Naive B cell (primary cell): ENCODE data around the gene SNX8. TPM values are rescaled to one million over a fixed set of nuclear protein-coding genes. Genes with fewer than 3 reads are reported as not detected.
"Not testable (repeated sequence)": the region's sequence is repeated elsewhere in the genome, so short reads cannot be mapped to it uniquely, and the experiment has no call there.

Source experiments
- ATAC-seq, 2 donors: fragments of 150-1000 bp; cut with Tn5 transposase; 2 replicates each; pipeline ENCODE4 v1.10.0; 2021; ENCODE audit warnings: low read depth in 2 of 2, mild to moderate bottlenecking in 2 of 2, moderate library complexity in 2 of 2
- DNase-seq: peaks from one replicate; pipeline ENCODE4 v3.0.0; 2022
- H3K27ac Mint-ChIP-seq, 6 donors: one replicate each; pipeline ENCODE4 v1.8.0; 2020 to 2022; ENCODE audit warnings: mild to moderate bottlenecking in 6 of 6, mixed read lengths in 6 of 6, moderate library complexity in 5 of 6, inconsistent platforms in 2 of 6
- H3K27me3 Mint-ChIP-seq, 3 donors: one replicate each; pipeline ENCODE4 v1.8.0; 2021 to 2022; ENCODE audit warnings: mixed read lengths in 3 of 3, mild to moderate bottlenecking in 1 of 3
- H3K36me3 Mint-ChIP-seq, 2 donors: one replicate each; pipeline ENCODE4 v1.8.0; 2020 to 2022; ENCODE audit warnings: mixed read lengths in 2 of 2, inconsistent platforms in 1 of 2, mild to moderate bottlenecking in 1 of 2
- H3K4me1 Mint-ChIP-seq, 3 donors: one replicate each; pipeline ENCODE4 v1.8.0; 2020 to 2022; ENCODE audit warnings: mixed read lengths in 3 of 3, inconsistent platforms in 1 of 3, mild to moderate bottlenecking in 1 of 3, moderate library complexity in 1 of 3
- H3K4me3 Mint-ChIP-seq, 8 donors: one replicate each; pipeline ENCODE4 v1.8.0; 2020 to 2022; ENCODE audit warnings: mild to moderate bottlenecking in 8 of 8, mixed read lengths in 8 of 8, moderate library complexity in 8 of 8, inconsistent platforms in 2 of 8
- H3K9me3 Mint-ChIP-seq, 7 donors: one replicate each; pipeline ENCODE4 v1.8.0; 2020 to 2022; ENCODE audit warnings: mixed read lengths in 7 of 7, mild to moderate bottlenecking in 5 of 7, inconsistent platforms in 2 of 7, moderate library complexity in 1 of 7
- polyA plus RNA-seq, 6 donors: library from polyadenylated mRNA; unstranded; fragments of 300-500 nt; fragmentation: Illumina TruSeq; gene quantifications; one replicate each; pipeline ENCODE4 v1.2.3, GENCODE V29; 2021; ENCODE audit warnings: low read depth in 6 of 6

The SNX8 gene
- polyA plus RNA-seq, 6 donors from 2014 or later, result 74.2 to 107 (median 96.2) TPM

DNA sequence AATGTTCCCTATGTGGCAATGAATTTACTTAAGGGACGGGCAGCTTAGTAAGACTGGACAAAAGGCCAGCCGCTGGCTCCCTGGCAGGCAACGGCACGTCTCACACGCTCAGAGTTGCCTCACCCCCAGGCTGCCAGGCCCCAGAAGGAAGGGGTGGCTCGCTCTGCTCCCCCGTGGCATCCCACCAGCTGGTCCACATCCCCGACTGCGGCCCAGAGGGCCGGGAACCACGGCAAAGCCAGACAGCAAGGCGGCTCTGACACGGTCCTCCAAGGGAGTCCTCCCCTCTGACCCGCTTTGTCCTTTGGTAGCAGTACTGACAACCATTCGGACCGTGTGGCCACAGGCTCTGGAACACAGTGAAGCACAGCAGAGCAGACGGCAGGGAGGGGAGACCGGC, 38.1 kb downstream of the SNX8 start:
- Mint-ChIP-seq H3K27ac (no peak overlapping the region), H3K36me3 (peaks cover 6 to 7% of the 10 kb centered on the region in 2 donors)
- ATAC-seq, result no peak

DNA sequence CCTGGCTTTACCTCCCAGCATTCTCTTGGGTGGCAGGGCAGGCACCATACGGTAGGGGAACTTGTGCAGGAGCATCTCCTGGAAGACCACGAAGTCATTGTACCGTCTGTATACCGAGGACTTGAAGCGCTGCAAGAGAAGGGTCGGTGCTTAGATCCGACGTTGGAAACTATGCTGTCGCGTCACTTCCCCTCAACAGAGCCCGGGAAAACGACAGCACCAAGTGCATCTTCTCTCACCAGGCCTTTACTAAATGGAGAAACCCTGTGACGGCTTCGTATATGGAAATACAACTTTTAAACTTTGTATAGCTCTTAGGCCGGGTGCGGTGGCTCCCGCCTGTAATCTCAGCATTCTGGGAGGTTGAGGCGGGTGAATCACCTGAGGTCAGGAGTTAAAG, 39.1 kb downstream of the SNX8 start:
- no peak for DNase-seq
- Mint-ChIP-seq H3K27ac (peak overlapping the region in 1 of 6 donors; percentile 16), H3K4me1 (peaks cover 4 to 6% (median 5%) of the 10 kb centered on the region in 3 donors), H3K9me3 (no peaks in the 10 kb centered on the region), H3K27me3 (no peaks in the 10 kb centered on the region), H3K36me3 (peaks cover 6 to 7% of the 10 kb centered on the region in 2 donors), H3K4me3 (no peak overlapping the region)
- ATAC-seq, result no peak

More for the DNA sequence above, 38.1 kb downstream of the SNX8 start:
- Mint-ChIP-seq H3K4me3 (no peak overlapping the region), H3K27me3 (no peaks in the 10 kb centered on the region), H3K9me3 (no peaks in the 10 kb centered on the region), H3K4me1 (peaks cover 4 to 15% (median 8%) of the 10 kb centered on the region in 3 donors)
- DNase-seq, result no peak

DNA sequence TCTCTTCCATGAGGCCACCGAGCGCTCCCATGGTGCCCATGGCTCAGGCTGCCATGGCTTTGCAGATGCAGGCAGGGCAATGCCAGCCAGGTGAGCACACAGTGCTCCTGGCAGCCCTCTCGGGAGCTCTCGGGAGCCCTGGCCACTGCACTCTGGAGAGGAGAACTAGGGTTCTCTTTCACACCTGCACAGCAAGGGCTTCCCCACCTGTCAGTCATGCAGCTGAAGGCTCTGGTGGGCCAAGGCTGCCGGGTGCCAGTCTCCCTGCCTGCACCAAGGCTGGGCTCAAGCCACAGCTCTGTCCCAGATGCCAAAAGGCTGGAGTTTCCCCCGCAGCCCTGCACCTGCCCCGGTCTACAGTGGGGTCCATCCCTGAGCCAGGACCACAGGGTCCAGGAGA, 39.6 kb downstream of the SNX8 start:
- ATAC-seq (no peak), DNase-seq (no peak)
- H3K4me3 Mint-ChIP-seq, result no peak overlapping the region
- peaks cover under 1 to 4% (median 1%) of the 10 kb centered on the region in 3 donors for H3K4me1 Mint-ChIP-seq
- H3K27ac Mint-ChIP-seq, result peak overlapping the region in 2 of 6 donors; percentile 16 to 82
- no peaks in the 10 kb centered on the region for H3K9me3 Mint-ChIP-seq
- no peaks in the 10 kb centered on the region for H3K27me3 Mint-ChIP-seq
- peaks cover 6 to 7% of the 10 kb centered on the region in 2 donors for H3K36me3 Mint-ChIP-seq

DNA sequence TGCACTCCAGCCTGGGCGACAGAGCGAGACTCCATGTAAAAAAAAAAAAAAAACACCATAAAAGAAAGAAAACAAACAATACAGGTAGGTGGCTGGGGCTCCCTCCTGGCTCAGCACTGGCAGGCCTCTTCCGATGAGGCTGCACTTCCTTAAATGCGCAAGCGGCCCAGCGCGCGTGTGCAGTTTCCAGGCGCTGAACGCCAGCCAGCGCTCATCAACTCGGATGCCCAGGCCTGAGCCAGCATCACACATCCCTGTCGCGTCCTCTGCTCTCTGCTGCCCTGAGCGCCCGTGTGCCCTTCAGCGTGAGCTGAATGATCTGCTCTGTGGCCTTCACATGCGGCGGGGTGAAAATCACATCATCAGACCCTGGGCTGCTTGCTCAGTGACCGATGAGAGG, 40.4 kb downstream of the SNX8 start:
- ATAC-seq (no peak), DNase-seq (no peak)
- no peaks in the 10 kb centered on the region for H3K27me3 Mint-ChIP-seq
- no peaks in the 10 kb centered on the region for H3K9me3 Mint-ChIP-seq
- peaks cover 6 to 7% of the 10 kb centered on the region in 2 donors for H3K36me3 Mint-ChIP-seq
- H3K4me3 Mint-ChIP-seq, result no peak overlapping the region
- peak overlapping the region in 2 of 6 donors; percentile 30 to 39 for H3K27ac Mint-ChIP-seq
- no peaks in the 10 kb centered on the region for H3K4me1 Mint-ChIP-seq

DNA sequence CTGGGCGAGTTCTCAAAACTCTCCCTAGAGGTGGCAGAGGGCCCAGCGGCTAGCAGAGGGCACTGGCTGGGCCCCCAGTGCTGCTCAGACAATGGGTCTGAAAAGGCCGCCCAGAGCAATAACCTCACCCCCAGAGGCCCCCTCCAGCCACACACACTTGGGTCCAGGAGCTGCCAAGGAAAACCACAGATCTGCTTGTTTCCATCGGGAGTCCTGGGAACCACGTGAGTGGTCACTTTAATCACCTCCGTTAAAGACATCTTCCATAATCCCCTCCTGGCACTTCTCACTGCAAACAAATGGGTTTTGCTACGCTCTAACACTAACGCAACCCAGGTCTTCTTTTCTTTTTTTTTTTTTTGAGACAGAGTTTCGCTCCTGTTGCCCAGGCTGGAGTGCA, 42.2 kb downstream of the SNX8 start:
- peak overlapping the region in 2 of 6 donors; percentile 11 to 66 for H3K27ac Mint-ChIP-seq
- H3K4me1 Mint-ChIP-seq, result no peaks in the 10 kb centered on the region
- H3K36me3 Mint-ChIP-seq, result peaks cover 3 to 7% of the 10 kb centered on the region in 2 donors
- ATAC-seq (no peak), DNase-seq (no peak)
- H3K4me3 Mint-ChIP-seq, result no peak overlapping the region
- no peaks in the 10 kb centered on the region for H3K27me3 Mint-ChIP-seq
- H3K9me3 Mint-ChIP-seq, result no peaks in the 10 kb centered on the region

DNA sequence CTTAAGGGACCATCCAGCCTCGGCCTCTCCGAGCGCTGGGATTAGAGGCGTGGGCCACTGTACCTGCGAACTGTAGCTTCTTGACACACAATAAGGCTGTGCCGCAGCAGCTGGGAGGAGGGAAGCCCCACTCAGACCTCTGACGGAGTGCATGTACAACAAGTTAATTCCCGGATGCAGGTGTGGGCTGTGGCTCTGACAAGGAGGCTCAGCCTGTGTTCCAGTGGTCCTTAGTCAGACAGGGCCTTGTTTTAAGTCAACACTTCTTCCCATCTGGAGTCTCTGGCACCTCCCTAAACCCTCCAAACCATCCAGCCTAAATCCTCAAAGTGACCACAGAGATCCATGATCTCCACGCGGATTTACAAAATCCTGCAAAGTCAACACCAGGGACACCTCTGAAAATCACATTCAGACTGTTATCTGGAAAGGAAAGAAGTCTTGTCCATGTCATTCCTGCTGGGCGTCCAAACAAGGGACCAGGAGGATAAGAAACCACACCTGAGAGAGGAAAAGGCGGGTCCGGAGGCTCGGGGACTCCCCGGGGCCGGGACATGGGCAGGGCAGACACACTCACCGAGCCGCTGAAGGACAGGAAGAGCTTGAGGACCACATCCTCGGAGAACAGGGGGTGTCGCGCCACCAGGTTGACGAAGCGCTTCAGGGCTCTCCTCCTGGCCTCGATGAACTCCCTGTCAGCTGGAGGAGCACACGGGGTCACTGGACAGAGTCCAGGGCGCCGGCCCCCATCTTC, 42.8 kb downstream of the SNX8 start:
- Mint-ChIP-seq H3K4me1 (no peaks in the 10 kb centered on the region), H3K36me3 (peaks cover 0 to 7% of the 10 kb centered on the region in 2 donors), H3K9me3 (no peaks in the 10 kb centered on the region), H3K27ac (peak overlapping the region in 2 of 6 donors; percentile 24 to 79), H3K27me3 (no peaks in the 10 kb centered on the region), H3K4me3 (peak overlapping the region in 1 of 8 donors; percentile 51)
- DNase-seq (no peak), ATAC-seq (no peak)

DNA sequence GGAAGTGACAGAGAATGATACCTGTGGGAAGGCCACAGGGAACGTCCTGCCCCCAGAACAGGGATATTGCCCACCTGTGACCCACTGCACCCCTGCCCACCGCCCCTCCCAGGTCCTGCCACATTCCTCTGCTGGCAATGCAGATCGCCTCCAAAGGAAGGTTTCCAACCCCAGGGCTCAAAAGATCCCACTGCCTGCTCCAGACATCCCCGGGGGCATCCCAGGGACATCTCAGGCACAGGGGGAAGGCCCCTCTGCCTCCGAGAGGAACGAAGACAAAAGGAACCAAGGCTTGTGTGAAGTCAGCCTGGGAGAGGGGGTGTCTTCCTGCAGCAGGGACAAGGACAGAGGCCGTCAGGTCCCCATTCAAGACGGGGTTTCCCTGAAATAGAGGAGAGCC, 43.7 kb downstream of the SNX8 start:
- peak overlapping the region in 1 of 6 donors; percentile 96 for H3K27ac Mint-ChIP-seq
- no peaks in the 10 kb centered on the region for H3K27me3 Mint-ChIP-seq
- H3K9me3 Mint-ChIP-seq, result no peaks in the 10 kb centered on the region
- H3K4me1 Mint-ChIP-seq, result peaks cover 0 to 1% (median 0%) of the 10 kb centered on the region in 3 donors
- peaks cover 0 to 7% of the 10 kb centered on the region in 2 donors for H3K36me3 Mint-ChIP-seq
- DNase-seq (no peak), ATAC-seq (no peak)
- no peak overlapping the region for H3K4me3 Mint-ChIP-seq

DNA sequence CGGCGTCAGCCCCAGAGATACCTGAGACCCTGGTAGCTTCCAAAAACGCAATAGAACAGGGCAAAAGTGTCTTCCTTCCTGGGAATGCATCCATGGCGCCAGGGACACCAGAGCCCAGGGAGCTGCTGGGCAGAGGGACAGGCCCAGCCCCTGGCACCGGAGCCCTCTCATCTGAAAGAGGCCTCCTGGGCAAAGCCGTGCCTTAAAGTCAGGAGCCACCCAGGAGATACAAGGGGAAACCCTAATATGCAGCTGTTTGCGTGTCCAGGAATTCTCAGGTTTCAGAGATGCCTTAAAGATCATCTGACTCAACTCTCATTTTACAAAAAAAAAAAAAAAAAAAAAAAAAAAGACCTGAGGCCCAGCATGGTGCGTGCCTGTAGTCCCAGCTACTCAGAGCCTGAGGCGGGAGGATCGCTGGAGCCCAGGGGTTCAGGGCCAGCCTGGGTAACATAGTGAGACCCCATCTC, 44.2 kb downstream of the SNX8 start:
- no peaks in the 10 kb centered on the region for H3K9me3 Mint-ChIP-seq
- peaks cover 0 to 7% of the 10 kb centered on the region in 2 donors for H3K36me3 Mint-ChIP-seq
- DNase-seq (no peak), ATAC-seq (no peak)
- H3K27ac Mint-ChIP-seq, result peak overlapping the region in 2 of 6 donors; percentile 27 to 34
- no peak overlapping the region for H3K4me3 Mint-ChIP-seq
- H3K4me1 Mint-ChIP-seq, result peaks cover 0 to 3% (median 0%) of the 10 kb centered on the region in 3 donors
- no peaks in the 10 kb centered on the region for H3K27me3 Mint-ChIP-seq

DNA sequence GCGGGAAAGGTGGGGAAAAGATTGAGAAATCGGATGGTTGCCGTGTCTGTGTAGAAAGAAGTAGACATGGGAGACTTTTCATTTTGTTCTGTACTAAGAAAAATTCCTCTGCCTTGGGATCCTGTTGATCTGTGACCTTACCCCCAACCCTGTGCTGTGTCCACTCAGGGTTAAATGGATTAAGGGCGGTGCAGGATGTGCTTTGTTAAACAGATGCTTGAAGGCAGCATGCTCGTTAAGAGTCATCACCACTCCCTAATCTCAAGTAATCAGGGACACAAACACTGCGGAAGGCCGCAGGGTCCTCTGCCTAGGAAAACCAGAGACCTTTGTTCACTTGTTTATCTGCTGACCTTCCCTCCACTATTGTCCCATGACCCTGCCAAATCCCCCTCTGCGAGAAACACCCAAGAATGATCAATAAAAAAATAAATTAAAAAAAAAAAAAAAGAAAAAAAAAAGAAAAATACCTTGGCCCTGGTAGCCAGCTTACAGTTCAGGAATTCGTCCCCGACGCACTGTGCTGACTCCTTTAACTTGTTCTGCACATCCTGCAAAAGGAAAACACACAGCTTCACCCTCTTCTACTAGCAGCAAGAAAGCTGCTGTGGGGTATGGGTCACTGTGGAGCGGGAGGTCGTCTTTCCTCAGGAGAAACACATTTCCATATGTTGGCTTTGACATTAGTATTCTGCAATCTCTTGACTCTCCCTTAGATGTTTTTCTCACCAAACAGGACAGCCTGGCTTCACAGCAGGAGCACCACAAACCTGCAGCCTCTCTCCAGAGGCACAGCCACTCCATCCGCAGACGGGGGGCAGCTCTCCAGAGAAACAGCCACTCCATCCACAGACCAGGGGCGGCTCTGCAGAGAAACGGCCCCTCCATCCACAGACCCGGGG, 44.9 kb downstream of the SNX8 start:
- H3K27me3 Mint-ChIP-seq, H3K4me3 Mint-ChIP-seq, H3K9me3 Mint-ChIP-seq, H3K4me1 Mint-ChIP-seq, ATAC-seq, DNase-seq, H3K36me3 Mint-ChIP-seq: not testable (repeated sequence)
- peak overlapping the region in 2 of 6 donors; percentile 27 to 67 for H3K27ac Mint-ChIP-seq

DNA sequence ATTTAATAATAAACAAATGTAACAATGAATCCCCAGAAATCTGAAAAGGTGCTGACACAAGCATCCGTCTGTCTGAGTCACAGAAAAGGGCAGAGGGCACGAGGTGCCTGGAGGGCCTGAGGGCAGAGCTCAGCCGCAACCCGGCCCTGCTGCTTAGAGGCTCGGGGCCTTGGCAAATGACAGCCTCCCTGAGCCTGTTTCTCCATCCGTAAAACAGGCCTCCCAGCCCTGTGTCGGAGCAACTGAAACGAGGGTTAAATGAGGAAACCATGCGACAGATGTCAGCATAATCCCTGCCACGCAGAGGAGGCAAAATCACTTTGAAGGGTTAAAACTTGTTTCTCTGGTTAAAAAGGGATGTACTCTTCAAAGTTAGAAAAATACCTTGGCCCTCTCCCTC, 47.3 kb downstream of the SNX8 start:
- no peaks in the 10 kb centered on the region for H3K9me3 Mint-ChIP-seq
- DNase-seq (no peak), ATAC-seq (no peak)
- H3K4me1 Mint-ChIP-seq, result peaks cover 8 to 21% (median 10%) of the 10 kb centered on the region in 3 donors
- H3K27ac Mint-ChIP-seq, result peak overlapping the region in 4 of 6 donors; percentile 45 to 78 (median 63)
- H3K4me3 Mint-ChIP-seq, result no peak overlapping the region
- H3K27me3 Mint-ChIP-seq, result no peaks in the 10 kb centered on the region
- peaks cover 5 to 9% of the 10 kb centered on the region in 2 donors for H3K36me3 Mint-ChIP-seq

DNA sequence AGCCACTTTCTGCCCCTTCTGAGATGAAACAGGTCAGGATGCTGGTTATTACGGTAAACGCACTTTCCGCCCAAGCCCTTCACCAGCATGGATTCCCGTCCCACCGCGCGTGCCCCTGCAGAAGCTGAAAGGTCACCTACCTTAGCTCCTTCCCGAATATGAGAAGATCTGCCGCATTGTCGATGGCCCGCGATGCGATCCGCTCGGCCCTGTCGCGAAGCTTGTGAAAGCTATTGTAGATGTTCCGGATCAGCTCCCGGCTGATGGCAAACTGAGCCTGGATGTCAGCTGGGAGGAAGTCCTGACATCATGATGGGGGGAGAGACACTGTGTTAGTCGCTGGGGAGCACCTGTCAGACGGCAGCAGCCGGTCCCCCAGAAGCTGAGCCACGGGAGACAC, 50.1 kb downstream of the SNX8 start:
- Mint-ChIP-seq H3K4me1 (peaks cover 21 to 47% (median 27%) of the 10 kb centered on the region in 3 donors), H3K36me3 (peaks cover 5 to 17% of the 10 kb centered on the region in 2 donors), H3K9me3 (no peaks in the 10 kb centered on the region), H3K27me3 (no peaks in the 10 kb centered on the region), H3K4me3 (peak overlapping the region in 1 of 8 donors; percentile 21), H3K27ac (peak overlapping the region; percentile 86 to 99 (median 89))
- no peak for ATAC-seq
- DNase-seq, result no peak

DNA sequence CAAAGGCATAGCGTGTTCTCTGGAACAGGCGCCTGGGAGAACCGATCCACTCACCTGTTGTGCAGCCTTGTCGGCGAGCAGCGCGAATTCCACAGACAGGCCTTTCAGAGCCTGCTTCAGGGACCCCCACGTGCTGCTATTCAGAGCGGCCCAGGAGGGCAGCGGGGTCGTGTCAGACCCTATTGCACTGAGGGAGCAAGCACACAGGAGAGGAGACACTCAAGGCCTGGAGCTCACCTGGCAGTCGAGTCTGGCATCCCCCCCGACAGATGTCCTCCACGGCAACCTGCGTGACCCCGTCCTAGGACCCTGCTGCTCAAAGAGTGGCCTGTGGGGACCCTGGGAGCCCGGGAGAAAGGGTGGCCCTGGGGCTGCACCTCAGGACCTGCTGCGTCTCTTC, 51.1 kb downstream of the SNX8 start:
- peak overlapping the region in 1 of 8 donors; percentile 12 for H3K4me3 Mint-ChIP-seq
- no peaks in the 10 kb centered on the region for H3K9me3 Mint-ChIP-seq
- H3K36me3 Mint-ChIP-seq, result peaks cover 5 to 17% of the 10 kb centered on the region in 2 donors
- H3K4me1 Mint-ChIP-seq, result peaks cover 25 to 50% (median 29%) of the 10 kb centered on the region in 3 donors
- peak overlapping the region; percentile 84 to 100 (median 99) for H3K27ac Mint-ChIP-seq
- no peak for ATAC-seq
- DNase-seq, result no peak
- no peaks in the 10 kb centered on the region for H3K27me3 Mint-ChIP-seq

DNA sequence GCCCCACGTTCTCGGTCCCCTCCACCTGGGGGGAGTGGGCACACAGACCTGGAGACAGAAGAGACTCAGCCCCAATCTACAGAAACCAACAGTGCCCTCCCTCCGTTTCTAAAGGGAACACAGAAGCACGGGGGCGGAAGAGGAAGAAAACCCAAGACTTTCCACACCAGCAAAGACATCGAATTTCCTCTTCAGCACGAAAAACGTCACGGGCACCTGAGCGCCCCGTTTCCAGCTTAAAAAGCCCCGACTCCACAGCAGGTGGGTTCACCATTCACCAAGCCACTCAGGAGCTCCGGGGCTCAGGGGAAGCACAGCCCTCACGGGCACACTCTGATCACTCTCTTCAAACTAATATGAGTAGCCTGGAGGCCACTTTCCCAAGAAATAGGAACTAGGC, 52.6 kb downstream of the SNX8 start:
- ATAC-seq, result peak; percentile 87 to 90
- Mint-ChIP-seq H3K9me3 (no peaks in the 10 kb centered on the region), H3K4me3 (peak overlapping the region; percentile 68 to 85 (median 80)), H3K27me3 (no peaks in the 10 kb centered on the region), H3K4me1 (peaks cover 25 to 50% (median 29%) of the 10 kb centered on the region in 3 donors), H3K27ac (peak overlapping the region; percentile 99 to 100 (median 99)), H3K36me3 (peaks cover 5 to 17% of the 10 kb centered on the region in 2 donors)
- DNase-seq, result peak; percentile 90
